Ureter (tissue), 1 donor: ENCODE measurements around the gene STAT3. TPM values are rescaled to one million over a fixed set of nuclear protein-coding genes. Genes with fewer than 3 reads are reported as not detected.
"Not testable (repeated sequence)": the region's sequence is repeated elsewhere in the genome, so short reads cannot be mapped to it uniquely, and the experiment has no call there.

Experiments used
- DNase-seq: peaks from one replicate; pipeline ENCODE4 v3.0.0-alpha.2; 2020; ENCODE audit warnings: low spot score
- total RNA-seq: library from RNA; stranded (reverse); gene quantifications from one replicate; pipeline ENCODE4 v1.2.4, GENCODE V29; 2023
- donor health status: DM: yes; HTN: yes; CAD: no.

STAT3 gene
- total RNA-seq: 295 TPM

DNA sequence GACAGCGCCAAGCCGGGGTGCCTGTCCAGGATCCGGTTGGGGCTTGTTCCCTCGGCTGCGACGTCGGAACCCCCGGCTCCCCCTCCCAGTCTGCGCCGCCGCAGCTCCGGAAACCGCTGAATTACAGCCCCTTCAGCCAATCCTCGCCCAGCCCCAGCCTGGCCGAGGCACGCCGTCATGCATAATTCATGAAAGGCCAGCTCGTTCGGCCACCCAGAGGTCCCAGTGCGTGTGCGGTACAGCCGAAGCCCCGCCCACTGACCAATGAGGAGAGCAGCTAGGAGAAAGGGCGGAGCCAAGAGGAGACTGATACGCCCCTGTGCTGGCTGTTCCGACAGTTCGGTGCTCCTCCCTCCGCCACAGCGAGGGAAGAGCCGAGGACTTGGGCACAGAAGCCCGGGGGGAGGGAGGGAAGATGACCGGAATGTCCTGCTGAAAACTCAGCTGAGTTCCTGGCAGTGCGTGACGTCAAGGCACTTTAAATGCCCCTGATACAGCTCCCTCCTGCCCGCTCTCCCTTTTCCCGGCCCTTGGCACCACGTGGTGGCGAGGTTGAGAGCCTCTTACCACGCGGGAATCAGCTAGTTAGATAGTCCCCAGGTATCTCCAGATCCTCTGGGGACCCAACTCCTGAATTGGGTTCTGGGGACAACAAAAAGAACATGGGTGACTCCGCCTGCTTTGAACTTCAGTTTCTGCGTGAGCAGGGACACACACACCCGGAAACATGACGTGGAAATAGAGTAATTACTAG, at the start of gene STAT3:
Gene STAT3, minus strand, starts transcription at position 62 of the 754 bp plus-strand sequence. CDS start 39,926 bp downstream, outside the sequence.
- peak; percentile 100 for DNase-seq

- DNase-seq: no peak
These were observed 48.1 kb upstream of the STAT3 start for GRCh38 chr17:42436391-42436790.

GRCh38 chr17:42431758-42432161, 43.5 kb upstream of the STAT3 start:
- DNase-seq: no peak

DNA sequence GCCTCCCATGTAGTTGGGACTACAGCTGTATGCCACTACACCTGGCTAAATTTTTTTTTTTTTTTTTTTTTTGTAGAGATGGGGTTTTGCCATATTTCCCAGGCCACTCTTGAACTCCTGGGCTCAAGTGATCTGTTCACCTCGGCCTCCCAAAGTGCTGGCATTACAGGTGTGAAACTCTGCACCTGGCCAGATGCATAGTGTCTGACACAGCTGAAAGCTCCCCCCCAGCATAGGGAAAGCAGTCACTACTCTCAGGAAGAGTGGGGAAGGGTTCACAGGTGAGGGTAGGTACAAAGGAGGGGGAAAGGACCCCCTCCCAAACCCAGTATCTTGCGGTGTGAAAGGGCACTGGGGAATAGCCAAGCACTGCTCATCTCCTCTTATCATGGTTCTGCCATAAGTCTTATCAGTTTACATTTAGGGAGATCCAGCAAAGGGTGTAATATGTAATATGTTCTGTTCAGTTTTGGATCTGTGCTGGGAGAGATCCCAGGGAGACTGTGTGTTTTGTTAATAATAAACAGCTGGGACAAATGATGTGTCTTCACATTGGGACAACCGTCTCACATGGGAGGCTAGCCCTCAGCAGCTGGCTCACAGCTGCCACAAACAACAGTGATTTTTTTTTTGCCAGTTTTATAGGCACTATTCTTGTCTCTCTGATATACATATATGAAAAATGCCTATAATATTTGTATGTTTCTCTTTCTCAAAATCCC, 41.6 kb upstream of the STAT3 start:
- DNase-seq: no peak

GRCh38 chr17:42428141-42428944, 40.1 kb upstream of the STAT3 start:
- peak; percentile 73 for DNase-seq

DNA sequence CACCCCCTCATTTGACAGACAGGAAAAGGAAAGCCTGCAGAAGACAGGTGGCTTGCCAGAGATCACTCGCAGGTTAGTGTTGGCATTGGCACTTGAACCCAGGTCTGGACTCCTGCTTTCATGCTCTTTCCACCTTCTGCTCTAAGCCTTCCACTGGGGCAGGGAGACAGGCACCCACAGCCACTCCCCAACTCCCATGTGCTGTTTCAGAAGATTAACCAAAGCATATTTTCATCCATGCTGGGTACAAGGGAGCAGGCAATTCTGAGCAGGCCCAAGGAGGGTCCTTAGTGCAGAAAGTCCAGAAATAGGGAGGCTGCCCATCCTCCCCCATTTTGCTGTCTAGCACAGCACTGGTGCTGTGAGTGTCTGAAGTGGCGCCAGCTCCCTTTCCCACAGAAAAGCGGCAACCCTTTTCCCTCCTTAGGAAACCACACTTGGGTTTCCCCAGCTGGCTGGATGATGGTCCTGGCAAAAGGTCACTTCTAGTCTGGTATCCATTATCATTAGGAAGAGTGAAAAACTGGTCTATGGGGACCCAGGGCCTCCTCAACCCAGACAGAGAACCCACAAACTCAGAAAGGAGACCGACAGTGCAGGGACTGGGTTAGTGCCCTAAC, 36.9 kb upstream of the STAT3 start:
- no peak for DNase-seq

DNA sequence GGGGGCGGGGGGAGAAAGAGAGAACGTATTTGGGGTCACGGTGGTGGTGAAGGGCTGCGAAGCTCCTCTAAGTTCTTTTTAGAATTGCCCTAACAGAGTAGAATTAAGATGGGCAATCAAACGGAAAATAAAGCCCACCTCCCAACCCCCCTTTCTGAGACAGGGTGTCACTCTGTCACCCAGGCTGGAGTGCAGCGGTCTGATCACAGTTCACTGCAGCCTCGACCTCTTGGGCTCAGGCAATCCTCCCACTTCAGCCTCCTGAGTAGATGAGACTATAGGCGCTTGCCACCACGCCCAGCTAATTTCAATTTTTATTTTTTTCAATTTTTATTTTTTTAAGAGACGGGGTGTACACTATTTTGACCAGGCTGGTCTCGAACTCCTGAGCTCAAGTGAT, 35.5 kb upstream of the STAT3 start:
- no peak for DNase-seq

DNA sequence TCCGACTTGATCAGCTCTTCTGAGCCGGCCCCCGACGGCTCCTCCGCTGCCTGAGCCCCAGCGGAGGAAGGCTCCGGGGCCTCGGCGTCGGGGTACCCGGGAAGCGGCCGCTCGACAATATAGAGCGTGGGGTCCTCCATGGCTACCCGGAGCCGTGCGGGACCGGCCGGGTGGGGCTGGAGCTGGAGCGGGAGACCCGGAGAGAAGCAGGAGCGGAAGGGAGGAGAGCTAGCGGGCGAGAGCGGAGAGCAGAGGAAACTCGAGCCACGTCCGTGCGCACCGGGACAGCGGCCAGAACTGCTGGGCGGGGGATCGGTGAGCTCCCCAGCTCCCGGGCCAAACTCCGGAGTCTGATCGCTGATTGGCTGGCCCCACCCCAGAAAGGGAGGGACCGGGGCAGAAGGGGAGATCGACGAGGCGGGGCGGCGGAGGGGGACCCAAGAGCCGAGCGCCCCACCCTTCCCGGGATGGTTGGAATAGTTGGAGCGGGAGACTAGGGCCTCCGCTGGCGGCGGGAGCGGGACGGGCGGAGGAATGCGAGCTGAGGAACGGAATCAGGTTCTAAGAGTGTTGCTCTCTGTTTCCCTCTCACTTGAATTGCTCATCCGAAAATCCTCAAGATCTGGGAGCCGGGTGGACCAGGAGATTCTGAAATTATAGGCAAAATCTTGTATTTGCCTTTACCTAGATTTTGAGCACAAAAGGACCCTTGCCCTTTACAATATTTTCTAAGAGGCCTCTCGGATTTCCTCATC, 34.9 kb upstream of the STAT3 start, which contains the start of gene CAVIN1:
Gene CAVIN1, minus strand, starts transcription at position 299 of the 755 bp plus-strand sequence. Its CDS starts 159 bp downstream, at position 140.
- peak; percentile 98 for DNase-seq

DNA sequence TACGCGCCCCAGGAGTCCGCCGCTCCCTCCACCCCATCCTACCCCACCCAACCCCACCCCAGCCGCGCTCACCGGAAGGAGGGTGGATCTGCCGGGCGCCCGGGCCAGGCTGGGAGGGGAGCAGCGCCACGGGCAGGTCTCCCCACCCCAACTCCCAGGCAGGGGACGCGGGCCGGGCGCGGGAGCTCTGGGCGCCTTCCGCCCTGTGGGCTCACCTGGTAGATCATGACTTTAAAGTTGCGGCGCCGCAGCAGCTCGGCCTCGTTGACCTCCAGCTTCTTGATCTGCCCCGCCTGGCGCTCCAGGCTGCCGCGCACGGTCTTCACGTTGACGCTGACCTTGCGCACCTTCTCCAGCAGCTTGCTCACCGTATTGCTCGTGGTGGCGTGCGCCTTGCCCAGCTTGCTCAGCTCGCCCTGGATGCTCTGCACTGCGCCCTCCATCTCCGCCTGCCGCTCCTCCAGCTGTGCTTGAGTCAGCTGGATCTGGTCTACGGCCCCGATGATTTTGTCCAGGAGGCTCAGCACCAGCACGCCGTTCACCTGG, 34.2 kb upstream of the STAT3 start:
- peak; percentile 51 for DNase-seq

GRCh38 chr17:42421507-42422338, 33.5 kb upstream of the STAT3 start:
- DNase-seq: peak; percentile 58

- no peak for DNase-seq
These were observed 32.9 kb upstream of the STAT3 start for GRCh38 chr17:42421136-42421506.

DNA sequence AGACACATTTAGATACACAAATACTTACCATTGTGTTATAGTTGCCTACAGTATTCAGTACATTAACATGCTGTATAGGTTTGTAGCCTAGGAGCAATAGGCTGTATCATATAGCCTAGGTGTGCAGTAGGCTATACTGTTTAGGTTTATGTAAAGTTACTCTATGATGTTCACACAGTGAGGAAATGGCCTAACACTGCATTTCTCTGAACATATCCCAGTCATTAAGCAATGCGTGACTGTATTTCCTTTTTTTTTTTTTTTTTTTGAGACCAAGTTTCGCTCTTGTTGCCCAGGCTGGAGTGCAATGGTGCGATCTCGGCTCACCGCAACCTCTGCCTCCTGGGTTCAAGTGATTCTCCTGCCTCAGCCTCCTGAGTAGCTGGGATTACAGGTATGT, 29.7 kb upstream of the STAT3 start:
- DNase-seq: not testable (repeated sequence)

- DNase-seq: no peak
These were observed 26.6 kb upstream of the STAT3 start for GRCh38 chr17:42414704-42415409.

GRCh38 chr17:42413464-42414040, 25.3 kb upstream of the STAT3 start:
- DNase-seq: no peak

DNA sequence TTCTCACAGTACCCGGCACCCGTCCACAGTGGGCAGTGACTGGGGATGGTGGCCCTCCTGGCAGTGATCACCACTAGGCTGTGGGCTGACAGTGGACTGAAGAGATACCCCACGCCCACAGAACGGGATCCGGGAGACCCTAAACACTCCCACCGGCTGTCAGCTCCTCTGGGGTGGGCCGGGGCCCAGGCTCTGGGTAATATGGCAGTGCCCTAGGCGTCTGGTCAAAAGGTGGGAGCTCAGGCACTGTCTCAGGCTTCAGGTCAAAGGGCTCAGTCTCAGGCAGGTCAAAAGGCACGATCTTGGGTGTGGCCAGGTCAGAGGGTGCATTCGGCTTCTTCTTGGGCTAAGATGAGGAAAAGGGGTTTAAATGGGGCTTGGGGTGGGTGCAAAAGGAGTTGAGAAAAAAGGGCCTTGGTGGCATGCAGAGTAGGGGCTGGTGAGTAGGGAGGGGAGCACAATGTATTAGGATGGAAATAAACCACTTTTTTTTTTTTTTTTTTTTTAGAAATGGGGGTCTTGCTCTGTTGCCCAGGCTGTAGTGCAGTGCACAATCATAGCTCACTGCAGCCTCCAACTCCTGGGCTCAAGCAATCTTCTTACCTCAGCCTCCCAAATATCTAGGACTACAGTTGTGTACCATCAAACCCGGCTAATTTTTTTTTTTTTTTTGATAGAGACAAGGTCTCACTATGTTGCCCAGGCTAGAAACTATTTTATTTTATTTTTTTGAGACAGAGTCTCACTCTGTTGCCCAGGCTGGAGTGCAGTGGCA, 23.9 kb upstream of the STAT3 start:
- no peak for DNase-seq

DNA sequence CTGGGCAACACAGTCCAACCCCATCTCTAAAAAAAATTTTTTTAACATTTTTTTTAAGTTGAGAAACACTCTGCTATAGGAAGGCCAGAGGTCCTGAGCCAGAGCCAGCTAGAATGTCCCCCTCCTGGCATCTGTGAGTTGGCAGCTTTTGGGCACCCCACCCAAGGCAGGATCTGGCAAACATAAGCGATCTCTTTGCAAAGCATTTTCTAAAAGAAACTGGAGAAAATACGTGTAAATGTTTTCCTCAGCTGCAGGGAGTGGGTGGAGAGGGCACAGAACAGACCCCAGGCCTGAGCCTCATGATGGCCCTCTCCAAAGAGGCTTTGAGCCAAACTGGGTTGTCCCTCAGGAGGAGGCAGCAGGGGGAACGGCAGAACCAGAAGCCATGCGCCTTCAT, 23.1 kb upstream of the STAT3 start:
- DNase-seq: no peak

DNA sequence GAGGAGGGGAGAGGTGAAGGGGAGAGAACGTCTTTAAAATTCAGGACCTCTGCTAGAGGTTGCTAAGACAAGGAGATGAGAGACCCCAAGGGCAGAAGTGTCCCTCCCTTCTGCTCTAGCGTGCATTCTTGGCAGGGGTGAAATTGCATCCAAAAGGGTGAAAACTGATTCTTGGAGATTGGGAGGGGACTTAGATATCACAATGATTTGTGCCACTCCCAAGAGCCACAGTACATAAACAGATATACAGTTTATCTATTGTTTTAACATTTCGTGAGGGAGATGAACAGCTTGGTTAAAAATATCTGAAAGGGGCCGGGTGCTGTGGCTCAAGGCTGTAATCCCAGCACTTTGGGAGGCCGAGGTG, 22.1 kb upstream of the STAT3 start:
- DNase-seq: no peak
